HG02885 (cell line): Measurements from ENCODE around the gene STON2.
"Not testable (repeated sequence)": the region's sequence is repeated elsewhere in the genome, so short reads cannot be mapped to it uniquely, and the experiment has no call there.

Experiments
- ATAC-seq: cut with Tn5 transposase; IDR thresholded peaks from one replicate; pipeline ENCODE4 v1.9.1; 2021; ENCODE audit warnings: mild to moderate bottlenecking; ENCODE audit not compliant: unreplicated experiment, poor library complexity

STON2 gene, protein sequence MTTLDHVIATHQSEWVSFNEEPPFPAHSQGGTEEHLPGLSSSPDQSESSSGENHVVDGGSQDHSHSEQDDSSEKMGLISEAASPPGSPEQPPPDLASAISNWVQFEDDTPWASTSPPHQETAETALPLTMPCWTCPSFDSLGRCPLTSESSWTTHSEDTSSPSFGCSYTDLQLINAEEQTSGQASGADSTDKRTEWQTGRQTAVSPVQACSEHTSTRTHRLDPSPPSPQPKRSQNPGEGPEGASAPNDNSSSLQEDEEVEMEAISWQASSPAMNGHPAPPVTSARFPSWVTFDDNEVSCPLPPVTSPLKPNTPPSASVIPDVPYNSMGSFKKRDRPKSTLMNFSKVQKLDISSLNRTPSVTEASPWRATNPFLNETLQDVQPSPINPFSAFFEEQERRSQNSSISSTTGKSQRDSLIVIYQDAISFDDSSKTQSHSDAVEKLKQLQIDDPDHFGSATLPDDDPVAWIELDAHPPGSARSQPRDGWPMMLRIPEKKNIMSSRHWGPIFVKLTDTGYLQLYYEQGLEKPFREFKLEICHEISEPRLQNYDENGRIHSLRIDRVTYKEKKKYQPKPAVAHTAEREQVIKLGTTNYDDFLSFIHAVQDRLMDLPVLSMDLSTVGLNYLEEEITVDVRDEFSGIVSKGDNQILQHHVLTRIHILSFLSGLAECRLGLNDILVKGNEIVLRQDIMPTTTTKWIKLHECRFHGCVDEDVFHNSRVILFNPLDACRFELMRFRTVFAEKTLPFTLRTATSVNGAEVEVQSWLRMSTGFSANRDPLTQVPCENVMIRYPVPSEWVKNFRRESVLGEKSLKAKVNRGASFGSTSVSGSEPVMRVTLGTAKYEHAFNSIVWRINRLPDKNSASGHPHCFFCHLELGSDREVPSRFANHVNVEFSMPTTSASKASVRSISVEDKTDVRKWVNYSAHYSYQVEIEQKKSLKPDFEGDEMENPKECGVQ

DNA sequence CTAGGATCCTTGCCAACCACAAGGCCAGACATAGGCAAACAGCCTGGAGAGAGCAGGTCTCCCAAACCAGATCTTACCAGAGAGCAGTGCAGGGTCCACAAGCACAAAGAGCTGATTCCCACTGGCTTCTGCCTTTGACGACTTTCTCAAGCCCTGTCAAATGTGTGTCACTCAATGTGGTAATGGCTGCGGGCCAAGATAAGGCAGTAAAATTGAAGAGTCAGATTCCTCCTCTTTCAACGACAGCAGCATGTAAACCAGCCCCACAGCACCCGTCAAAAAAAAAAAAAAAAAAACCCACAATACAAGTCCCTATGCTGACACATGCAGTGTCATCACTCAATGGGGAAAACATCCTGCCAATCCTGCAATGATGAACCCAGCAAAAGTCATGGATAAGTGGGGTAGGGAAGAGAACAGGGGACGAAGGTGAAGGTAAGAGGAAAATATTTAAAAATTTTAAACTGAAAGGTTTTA lies at the start of gene STON2:
STON2 (minus strand) TSS at position 123 of the 477 bp plus-strand sequence. CDS start 1,942 bp downstream, outside the sequence.
- no peak for ATAC-seq

DNA sequence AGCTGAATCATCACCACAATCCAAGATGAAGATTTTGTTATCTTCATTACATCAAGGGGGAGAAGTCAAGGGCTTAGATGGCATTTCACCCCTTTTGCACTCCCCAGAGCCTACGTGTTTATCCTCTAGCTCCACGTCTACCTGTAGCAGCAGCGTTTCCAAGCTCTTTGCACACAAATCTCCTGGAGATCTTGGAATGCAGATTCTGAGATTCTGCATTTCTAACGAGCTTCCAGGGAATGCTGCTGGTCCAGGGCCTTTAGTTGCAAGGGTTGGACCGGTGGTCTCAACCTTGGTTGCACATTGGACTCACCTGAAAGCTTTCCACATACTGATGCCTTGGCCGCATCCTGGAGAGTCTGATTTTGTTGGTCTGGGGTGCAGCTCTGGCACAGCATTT lies 49.5 kb upstream of the STON2 start:
- ATAC-seq, result no peak

DNA sequence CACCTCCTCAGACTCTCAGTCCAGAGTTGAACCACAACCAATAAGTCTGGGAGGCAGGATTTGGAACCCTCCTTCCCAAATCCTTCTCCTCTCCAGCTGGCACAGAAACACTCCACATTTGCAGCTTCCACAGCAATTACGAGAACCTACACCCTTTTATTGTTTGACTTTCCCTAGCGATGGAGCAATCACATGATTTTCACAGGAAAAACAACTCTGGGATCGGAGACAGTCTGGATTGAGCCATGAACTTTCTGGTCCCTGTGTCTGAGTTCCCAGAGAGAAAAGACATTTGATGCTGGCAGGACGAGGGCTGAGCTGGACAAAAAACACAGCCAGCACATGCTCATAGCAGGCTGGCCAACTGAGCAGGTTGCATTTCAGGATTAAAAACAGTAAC lies 49.0 kb upstream of the STON2 start:
- no peak for ATAC-seq

DNA sequence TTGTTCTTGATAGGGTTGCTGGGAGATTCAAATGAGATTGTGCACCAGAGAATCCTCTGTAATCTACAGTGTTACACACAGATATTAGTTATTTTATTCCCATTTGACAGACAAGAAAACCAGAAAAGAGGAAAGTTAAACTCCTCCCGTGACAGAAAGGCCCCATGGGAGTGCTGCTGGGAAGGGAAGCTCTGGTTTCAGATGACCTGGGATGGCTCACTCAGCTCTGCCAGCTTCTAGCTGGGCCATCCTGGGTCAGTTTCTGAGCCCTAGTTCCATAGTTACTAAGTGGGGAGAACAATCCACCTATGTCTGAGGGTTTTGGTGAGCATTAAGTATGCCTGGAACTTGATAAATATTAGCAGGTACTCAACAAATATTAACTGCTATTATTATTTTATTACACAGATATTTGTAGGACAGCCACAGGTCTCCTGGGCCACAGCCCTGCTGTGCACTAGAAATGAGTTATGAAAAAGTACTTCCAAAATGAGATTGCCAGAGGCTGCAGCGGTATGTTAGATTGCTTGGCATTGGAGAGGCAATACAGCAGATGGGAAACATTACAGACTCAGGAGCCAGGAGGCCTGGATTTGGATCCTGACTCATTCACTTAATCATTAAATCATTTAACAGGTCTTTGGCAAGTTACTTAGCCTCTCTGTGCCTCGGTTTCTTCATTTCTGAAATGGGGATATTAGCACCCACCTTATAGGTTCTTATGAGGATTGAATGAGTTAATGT lies 47.1 kb upstream of the STON2 start:
- ATAC-seq, result no peak

DNA sequence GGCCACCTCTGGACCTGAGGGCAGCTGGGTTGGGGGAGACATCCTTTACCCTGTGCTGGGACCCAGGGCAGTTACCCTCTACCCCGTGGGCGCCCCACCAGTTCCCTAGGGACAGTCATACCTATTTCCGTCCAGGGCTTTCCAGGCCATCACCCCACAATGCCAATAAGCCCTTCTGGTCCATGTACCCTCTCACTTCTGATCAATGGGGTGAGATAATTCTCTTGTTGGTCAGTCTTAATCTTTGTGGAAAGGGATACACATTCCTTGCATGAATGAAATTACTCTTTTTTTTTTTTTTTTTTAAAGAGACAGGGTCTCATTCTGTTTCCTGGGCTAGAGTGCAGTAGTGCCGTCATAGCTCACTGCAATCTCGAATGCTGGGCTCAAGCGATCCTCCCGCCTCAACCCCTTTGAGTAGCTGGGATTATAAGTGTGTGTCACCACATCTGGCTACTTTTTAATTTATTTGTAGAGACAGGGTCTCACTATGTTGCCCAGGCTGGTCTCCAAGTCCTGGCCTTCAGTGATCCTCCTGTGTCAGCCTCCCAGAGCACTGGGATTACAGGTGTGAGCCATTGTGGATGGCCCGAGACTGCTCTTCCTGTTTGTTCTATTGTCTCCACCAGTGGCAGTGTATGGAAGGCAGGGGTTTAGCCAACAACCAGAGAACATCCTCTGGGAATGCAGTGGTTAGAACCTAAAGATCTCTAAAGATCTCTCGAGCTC lies 46.3 kb upstream of the STON2 start:
- no peak for ATAC-seq

DNA sequence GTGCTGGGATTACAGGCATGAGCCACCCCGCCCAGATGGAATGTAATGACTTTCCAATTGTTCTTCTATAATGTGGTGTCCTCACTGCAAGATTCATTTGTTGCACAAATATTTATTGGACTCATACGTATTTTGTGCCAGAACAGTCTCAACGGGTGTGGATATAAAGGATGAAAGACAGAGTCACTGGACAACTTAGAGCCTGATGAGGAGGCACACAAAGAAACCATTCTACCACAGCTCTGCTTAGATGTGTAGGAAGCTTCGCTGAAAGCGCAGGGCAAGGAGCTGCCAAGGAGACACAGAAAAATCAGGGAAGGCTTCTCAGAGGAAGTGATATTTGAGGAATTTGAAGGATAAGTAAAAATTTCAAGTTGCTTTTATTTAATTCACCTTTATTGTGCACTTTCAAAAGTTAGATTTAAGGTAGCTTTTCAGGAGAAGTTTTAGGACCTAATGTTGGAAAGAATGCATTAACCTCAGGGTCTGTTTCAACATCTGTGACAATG lies 41.6 kb upstream of the STON2 start:
- ATAC-seq, result no peak

DNA sequence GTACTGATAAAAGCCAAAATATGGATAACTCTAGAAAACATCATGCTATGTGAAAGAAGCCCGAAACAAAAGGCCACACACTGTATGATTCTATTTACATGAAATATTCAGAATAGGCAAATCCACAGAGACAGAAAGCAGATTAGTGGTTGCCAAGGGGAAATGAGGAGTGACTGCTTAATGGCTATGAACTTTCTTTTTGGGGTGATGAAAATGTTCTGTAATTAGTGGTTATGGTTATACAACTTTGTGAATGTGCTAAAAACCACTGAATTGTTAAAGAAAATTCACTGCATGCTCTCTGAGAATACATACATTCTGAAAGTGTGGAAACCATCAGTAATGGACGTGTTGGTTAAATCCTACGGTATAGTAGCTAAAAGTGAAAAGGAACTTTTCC lies 39.9 kb upstream of the STON2 start:
- ATAC-seq, result no peak

DNA sequence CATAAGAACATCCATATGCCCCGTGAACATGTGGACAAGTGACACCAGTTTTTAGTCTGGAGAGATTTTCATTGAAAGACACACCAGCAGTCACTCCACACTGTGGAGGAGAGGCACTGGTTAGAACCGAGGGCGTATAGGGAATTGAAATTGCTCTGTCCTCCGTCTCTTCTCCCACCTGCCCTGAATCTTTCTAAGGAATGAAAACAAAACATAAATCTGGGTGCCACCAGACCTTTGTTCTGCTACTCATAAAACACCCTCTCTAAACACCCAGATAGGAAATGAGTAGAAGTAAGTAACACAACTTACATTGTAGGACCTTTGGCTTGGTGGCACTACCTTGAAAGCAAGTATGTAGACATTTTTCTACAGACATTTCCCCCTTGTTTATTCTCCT lies 37.1 kb upstream of the STON2 start:
- no peak for ATAC-seq

DNA sequence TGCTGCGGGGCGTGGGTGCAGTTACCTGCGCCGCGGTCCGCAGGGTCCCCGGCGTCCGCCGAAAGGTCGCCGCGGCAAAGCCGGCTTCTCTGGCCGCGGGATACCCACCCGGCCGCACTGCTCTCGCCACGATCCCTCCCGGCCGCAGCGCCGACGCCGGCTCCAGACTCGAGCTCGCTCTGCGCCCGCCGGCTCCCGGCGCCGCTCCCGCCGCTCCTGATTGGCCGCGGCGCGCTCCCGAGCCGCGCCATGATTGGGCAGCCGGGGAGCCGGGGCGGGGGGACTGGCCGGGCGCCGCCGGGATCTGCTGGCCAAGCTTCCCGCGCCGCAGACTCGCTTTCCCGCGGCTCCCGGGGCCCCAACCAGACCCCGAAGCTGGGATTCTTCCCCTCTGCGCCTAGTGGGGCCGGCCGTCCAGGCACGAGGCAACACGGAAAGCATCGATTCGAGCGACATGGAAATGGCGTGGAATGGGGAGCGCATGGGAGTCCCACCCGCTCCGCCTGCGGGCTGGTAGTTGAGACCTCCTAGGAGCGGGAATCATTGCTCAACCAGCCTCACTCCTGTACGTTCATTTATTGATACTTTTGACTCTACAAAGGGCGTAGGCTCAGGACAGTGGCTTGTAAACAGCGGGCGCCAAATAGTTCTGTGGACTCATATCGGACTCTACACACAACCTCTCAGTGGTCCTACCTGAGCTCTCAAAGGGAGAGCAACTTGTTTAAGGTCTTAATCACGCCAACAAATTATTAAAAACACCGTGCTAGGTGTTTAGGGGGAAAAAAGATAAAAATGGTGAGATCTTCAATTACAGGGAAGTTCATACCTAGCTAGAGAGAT lies 36.4 kb upstream of the STON2 start:
- ATAC-seq, result peak; percentile 90

DNA sequence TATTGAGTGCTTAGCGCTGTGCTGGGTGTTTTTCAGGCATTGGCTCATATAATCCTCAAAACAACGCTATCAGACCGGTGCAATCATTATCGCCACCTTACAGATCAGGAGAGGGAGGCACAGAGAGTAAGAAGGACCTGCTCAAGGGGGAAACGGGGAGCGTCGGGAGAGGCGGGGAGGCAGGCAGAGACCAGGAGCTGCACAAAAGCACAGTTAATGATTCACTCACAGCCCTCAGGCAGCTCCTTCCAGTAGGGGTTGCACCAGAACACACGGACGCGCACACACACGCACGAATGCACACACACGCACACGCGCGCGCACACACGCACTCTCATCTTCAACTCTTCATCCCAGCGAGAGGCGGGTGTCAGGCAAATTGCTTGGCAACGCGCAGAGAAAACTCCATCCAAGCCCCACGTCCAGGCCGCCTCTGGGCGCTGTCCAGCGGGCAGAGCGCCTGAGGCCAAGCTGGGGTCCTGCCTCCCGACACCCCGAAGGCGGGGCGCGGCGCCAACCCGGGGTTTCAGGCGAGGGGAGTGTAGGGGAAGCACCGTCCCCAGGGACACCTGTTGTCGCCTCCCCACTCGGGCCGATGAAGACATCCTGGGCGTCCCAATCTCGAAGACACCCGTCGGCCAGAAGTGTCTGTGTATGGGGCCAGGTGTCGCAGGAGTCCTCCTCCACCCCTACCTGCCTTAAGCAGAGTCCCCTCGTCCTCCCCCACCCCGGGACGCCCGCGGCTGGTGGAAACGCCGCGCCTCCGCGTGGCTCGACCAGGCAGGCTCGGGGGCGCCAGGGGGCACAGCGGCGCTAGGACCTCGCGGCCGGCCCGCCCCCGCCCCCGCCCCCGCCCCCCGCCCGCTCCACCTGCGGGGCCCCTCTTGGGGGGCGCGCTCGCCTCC lies 35.5 kb upstream of the STON2 start:
- peak; percentile 29 for ATAC-seq

DNA sequence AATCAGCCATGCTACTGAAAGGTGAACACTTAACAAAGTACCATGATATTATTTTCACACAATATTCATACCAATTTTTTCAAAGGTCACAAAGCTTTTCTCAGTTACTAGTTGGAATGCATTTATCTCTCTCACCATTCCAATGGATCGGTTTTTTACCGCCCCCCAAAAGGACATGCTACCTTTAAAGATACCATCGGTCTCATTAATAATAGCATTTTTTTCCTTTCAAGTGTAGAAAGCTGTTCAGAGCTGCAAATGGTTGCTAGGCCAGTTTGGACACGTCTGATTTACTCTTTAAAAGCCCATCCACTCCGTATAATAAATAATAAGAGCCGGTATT lies 34.9 kb upstream of the STON2 start:
- no peak for ATAC-seq

DNA sequence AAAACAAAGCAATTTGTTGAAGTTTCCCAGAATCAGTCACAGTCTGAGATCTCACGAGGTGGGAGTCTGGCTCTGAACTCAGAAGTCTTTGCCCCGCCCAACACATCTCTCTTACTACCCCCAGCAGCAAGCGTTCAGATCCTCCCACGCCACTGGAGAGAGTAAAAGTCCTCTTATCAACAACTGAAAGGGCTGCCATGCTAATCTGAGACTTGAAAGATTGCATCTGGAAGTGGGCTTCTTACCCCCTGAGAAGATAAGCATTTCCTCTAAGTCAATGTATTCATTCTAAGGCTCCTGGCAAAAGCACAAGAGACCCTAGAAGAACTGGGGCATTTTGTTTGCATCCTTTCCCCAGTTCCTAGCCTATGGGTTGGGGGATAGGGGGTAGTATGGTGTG lies 34.1 kb upstream of the STON2 start:
- no peak for ATAC-seq

DNA sequence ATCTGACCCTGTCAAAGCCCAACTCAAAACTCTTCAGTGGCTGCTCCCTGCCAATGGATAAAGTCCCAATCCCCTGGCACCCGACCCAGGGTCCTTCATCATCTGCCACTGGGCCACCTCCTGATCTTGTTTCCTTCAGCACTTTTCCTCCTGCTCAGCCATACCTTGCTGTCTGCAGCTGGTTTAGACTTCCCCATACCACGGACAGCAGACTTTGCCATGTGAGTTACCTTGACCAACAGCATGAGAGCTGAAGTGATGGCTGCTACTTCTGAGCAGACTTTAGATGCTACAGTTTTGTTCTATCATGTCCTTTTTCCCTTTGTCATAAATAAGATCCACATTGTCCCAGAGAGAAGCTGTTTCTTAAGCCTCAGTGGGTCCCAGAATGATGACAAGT lies 33.3 kb upstream of the STON2 start:
- no peak for ATAC-seq

DNA sequence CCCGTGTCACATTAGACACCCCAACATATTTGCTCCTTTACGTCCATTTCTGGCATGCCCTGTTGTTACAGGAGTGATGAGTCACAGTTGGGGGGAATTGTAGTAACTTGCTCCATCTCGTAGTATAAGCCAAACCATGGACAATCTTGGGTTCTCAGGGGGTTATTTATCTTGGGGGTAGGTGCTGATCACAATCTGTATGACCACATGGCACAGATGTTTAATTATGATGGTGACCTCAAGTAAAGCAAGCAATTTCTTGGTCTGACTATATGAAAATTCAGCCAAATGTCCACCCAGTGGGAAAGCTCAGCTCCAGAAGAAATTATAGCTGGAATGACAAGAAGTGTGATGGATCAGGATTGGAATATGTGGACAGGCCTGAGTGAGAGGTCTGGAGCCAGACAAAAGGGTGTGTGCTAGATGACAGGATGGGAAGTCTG lies 32.1 kb upstream of the STON2 start:
- no peak for ATAC-seq

DNA sequence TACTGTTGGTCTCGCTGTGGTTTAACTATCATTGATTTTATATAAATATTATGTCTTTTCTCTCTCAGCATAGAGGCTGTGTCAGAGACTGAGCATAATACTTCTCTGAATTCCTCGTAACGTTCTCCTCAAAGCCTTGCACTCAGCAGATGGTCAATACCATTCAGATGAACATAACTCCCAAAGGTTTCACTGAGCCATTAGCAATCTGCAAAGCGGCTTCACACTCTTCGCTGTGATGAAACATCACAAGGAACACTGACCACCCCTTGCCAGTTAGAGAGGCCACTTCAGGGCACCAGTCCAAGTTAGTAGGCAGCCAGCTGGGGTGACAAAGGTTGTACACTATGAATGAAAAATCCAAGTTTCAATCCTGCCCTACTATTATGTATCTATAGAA lies 30.1 kb upstream of the STON2 start:
- ATAC-seq, result no peak

DNA sequence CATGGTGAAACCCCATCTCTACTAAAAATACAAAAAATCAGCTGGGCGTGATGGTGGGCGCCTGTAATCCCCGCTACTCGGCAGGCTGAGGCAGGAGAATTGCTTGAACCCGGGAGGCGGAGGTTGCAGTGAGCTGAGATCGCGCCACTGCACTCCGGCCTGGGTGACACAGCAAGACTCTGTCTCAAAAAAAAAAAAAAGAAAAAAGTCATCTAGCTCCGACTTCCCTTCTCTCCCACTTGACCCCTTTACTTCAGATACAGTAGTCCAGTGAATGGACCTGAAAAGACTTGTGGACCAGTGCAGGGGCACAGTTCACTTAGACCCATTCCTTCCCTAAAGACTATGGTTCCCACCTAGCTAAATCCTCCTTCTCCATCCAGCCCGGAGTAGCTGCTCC lies 29.6 kb upstream of the STON2 start:
- ATAC-seq, result not testable (repeated sequence)

DNA sequence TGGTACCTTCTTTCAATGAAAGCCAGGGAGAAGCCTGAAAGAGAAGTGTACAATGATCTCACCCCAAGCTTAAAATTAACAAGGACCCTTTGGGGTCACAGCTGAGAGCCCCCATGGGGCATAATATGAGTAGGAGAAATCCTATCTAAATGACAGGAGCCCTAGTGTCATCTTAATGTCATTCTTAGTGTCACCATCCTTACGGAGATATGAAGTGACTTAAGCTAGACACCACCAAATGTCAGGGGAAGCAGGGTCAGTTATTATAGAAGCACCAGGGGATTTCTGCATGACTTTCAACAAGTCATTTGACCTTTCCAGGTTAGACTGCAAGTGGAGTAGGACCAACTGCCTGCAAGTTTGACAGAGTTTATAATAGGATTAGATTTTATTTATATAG lies 28.9 kb upstream of the STON2 start:
- ATAC-seq, result no peak
